Measurements from ENCODE around the gene TIMM17B.

Gene TIMM17B

DNA sequence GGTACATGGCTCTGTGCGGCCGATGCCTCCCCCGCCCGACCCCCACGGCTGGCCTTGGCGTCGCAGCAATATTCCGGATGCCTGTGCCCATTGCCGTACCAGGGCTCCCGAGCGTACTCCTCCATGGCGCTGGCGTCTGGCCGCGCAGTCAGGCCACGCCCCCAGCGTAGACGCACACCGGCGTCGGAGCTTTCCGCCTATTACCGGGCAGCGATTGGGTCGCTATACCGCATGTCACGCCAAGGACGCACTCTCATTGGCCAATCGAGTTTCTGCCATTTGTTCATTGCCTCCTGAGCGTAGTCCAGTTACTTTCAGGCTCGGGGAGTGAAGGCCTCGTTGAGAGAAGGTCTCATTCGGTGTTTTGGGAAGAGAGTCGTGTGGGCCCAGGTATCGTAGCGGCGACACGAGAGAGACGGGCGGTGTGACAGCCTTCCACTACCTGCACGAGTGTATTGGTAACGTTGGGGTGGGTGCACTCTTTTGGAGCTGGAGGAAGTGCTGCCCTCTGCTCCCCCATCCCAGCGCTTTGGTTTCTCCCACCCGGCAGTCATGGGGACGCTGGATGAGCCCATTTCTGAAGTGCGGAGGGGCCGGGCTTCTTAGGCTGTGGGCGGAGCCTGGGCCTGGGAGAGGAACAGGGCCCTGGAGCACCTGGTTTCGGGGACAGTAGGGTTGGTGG, at the start of gene TIMM17B, which contains the start of gene PQBP1:
Gene TIMM17B, minus strand, starts transcription at position 144 of the 682 bp plus-strand sequence. Its CDS starts 19 bp downstream, at position 125.
Gene PQBP1, plus strand, starts transcription at position 306 of the 682 bp plus-strand sequence. CDS start 580 bp downstream, outside the sequence.
- peak; percentile 93 for DNase-seq

DNA sequence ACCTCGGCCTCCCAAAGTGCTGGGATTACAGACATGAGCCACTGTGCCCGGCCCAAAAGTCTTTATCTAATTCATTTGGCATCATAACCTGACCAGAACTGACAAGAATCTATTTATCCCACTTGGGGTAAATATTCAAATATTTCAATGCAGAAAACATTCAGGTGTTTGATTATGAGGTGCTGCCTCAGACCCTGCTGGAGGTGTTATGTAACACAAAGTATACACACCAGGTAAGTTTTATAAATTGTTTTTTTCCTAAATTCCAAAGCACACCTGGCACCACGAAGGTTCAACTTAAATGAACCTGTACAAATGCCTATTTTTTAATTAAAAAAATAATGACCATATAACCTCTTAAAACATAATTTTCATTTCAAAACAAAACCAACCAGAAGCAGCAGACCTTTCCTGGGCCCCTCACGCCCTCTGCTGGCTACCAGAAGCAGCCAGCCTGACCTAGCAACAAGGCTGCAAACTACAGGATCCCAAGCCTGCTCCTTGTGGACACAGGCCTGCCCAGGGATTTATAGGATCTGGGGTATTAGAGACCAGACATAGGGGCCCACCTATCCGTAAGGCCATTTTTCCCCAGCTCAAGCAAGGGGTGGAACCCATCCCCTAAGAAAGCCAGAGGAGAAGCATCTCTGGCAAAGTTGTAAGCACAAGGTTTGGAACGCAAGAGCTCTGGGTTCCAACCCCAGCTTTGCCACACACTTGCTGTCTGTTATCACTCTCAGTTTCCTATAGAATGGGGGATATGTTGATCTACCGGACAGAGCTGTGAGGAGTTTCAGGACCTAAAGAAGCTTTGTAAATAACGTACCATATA, 48.2 kb upstream of the TIMM17B start:
- DNase-seq = peak; percentile 58

DNA sequence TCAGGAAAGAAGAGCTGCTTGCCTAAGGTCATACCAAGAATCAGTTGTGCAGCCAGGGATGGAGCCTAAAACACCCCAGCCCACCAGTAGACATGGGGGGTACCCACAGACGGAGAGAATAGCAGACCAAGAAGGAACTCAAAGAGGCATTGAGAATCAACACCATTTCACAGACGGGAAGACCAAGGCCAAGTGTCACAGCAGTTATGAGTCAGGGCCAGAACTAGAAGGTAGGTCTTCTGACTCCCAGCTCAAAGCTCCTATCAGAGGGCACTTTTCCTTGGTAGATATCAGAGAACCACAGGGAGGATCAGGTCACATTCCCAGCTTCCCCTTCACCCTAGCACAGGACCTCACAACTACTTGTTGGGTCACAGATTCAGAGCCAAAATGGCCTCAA, 45.3 kb upstream of the TIMM17B start:
- no peak for DNase-seq

DNA sequence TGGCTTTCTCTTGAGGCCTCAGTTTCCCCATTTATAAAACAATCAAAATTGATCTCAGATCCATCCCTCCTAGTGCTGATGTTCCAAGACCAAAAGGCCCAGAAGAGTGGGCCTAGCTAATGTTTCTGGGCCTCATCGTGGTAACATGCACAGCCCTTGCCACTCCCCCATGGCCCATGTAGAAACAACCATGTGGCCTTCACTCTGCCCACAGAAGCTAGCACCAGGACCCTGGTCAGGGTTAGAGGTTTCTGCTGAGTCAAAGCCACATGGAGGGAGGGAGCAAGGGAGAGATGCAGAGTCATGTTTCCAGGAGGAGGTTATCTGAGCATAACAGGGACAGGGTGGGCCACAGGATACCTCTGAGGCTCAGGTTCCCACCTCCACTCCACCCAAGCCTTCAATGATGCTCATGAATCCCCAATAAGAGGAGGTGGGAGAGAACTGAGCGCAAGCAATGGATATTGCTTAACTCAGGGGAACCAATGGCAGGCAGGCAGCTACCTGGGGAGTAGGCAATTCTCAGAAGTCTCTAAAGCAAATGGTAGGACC, 42.9 kb upstream of the TIMM17B start:
- no peak for DNase-seq

DNA sequence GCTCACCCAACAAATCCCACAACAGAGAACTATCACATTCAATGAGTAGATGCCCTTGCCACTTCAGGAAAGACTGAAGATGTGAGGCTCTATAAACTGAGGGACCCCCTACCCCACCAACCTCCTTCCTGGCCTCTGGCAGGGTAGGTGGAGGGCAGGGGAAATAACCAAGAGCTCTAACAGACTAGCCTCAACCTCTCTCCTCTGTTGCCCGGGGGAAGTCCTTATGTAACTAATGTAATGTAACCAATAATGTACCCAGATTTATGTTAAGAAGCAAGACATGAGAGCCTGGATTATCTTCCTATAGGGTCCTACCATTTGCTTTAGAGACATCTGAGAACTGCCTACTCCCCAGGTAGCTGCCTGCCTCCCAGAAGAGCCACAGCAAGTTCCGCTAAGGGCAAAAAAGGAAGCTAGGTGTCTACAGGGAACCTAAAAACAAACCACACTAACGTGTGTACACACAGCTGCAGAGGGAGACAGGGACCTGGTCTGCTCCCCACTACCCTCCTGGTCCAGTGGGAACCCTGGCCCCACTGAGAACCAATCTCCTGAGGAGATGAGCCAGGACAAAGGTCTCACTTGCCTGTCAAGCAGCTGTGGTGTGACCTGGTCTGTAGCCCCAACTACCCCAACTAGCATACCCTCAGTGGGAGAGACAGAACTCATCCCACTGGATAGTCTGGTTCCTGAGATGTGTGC, 42.1 kb upstream of the TIMM17B start:
- DNase-seq = peak; percentile 59

DNA sequence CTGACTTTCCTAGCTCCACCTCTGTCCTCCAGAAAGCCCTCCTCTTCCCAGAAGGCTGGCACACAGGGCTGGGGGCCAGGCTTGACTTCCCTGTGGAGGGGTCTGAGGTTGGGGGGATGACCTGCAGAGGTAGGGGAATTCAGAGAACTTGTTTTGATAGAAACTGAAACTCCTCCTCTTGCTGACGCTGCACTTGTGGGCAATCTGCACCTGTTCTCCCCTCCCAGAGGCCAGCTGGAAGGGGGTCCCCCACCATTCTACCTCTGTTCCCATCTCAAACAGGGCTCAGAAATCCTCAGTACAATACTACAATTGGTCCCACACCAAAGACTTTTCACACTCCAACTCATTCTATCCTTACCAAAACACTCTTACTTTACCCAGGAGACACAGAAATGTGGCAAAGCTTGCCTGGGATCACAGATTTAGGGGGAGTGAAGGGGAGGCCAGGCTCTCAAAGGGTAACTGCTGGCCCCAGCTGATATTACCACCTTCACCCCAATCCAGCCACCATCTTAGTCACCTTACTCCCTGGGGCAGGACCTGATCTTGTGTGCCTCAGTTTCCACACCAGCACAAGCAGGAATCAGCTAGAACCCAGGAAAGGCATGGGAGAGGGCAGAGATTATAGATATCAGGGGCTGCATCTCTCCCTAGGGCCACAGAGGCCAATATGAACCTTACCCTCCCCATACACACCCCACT, 41.3 kb upstream of the TIMM17B start:
- DNase-seq = peak; percentile 90

DNA sequence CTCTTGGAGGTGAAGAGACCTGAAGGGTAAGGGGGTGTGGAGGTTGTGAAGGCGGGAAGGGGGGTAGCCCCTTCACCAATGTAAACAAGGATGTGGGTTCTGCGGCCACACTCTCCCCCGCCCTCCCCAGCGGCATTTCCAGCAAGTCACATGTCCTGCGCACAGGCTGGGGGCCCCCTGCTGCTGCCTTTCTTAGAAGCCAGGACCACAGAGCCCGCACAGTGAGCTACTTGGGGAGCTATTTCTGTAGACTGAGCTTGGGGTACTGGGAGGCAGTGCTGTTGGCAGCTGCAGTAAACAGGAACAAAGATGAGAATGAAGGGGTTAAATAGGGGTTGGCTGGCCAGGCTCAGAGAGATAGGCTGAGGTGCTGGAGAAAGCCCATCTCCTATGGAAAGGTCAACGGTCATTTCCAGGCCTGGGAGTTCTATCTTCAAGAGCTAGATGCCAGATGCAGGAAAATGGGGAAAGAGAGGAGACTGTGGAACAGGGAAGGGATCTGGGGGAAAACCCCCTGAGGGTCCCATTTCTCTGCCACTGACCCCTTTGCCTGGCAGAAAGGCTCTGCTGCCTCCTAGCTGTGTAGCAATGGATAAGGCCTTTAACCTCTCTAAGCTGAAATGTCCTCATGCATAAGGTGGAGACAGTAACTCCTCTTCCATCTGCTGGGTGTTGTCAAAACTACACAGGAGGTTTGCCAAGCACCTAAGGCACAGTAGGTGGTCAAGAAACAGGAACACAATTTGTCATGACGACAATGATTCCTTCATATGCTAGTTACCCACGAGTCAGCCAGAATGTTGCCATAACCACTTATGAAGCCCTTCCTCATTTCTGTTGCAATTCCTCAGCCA, 39.7 kb upstream of the TIMM17B start:
- peak; percentile 95 for DNase-seq

DNA sequence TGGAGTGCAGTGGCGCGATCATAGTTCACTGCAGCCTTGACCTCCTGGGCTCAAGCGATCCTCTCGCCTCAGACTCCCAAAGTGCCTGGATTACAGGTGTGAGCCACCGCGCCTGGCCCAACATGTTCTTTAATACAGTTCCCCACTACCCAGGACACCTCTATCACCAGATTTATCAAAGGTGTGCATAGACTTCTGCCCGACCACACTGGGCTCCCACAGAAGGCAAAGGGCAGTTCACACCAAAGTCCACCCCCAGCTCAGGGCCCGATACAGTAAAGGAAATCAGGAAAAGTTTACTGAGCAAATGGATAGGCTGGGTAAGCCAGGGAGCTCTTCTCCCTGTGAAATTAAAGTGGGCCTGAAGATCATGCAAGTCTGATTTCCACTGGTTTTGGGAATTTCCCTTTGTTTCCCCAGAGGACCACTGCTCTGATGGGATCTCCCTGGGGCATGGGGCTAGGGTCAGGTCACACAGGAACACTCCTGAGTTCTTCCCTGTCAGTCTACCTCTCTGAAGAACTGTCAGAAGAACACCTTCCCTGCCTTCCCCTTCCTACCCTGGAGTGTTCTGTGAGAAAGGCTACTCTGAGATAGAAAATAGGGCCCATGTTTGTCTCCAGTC, 39.0 kb upstream of the TIMM17B start:
- DNase-seq = no peak

DNA sequence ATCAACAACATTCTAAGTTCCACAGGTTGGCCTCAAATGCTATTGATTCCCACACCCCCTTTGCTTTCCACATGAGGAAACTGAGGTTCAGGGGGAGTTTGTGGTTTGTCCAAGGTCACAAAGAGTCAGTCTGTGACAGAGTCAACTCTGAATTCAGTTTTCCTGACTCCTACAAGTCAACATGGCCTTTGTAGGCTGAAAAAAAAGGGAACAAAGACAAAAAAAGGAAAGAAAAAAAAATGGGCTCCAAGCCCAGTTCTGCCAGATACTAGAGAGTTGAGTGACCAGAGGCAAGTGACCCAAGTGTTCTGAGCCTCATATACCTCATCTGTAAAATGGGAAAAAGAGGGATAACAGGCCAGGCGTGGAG, 37.7 kb upstream of the TIMM17B start:
- DNase-seq = no peak

DNA sequence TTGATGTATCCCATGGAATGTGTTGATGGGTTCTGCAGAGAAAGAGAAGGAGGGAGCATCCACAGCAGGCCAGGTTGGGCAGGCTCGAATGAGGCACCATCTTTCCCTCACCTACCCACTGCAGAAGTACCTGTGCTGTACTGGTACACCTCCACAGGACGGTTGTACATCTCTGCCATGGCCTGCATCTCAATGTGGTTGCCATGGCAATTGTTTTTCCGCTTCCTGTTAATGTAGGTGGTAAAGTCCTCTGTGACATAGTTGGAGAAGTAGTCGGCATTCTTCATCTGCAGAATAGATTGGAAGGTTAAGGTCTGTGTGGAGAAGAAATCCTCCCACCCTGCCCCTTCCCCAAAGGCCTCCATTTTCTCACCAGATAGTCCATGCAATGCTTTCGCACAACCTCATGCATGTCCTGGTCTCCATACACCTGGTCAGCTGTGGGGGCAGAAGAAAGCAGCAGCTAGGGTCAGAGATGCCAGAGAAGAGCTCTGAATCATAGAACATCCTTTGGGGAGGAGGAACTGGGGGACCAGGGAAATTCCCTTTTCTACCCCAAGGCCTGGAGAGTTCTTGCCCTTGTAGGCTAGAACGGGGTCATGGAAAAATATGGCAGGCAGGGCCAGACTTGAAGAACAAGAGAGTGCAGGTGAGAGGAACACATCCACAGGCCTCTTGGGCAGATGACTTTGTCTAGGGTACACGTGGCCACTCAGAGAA, 37.2 kb upstream of the TIMM17B start:
- peak; percentile 66 for DNase-seq

DNA sequence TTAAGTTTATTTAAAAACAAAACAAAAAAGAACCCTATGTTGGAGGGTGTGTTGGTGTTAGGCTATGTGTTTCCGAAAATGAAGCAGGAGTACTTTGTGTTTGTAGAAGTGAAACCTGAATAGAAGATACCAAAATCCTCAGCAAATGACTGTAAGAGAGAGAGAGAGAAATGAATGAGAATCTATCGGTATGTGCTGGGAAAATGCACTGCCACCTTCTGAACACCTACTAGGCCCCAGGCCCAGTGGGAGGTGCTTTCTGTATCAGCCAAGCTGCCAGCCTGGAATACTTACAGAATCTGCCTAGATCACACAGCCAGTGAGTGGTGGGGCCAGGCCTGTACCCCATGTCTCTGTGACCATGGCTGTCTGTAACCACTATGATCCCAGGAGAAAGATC, 36.2 kb upstream of the TIMM17B start:
- no peak for DNase-seq

DNA sequence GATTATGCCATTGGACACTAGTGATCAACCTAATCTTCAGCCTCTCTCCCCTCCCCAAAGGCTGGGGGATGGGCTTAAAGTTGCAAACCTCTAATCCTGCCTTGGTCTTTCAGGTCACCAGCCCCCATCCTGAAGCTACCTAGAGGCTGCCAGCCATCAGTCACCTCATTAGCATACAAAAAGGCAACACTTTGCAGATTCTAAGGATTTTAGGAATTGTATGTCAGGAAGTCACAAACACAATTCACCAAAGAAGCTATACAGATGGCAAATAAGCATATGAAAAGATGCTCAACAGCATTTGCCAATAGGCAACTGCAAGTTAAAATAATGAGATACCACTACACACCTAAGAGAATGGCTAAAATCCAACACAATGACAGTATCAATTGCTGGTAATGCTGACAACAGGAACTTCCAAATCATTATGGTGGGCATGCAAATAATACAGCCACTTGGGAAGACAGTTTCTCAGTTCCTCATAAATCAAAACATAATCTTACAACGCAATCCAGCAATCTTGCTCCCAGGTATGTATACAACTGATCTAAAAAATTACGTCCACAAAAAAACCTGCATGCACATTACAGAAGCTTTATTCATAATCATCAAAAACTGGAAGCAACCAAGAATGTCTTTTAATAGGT, 30.3 kb upstream of the TIMM17B start:
- DNase-seq = no peak

DNA sequence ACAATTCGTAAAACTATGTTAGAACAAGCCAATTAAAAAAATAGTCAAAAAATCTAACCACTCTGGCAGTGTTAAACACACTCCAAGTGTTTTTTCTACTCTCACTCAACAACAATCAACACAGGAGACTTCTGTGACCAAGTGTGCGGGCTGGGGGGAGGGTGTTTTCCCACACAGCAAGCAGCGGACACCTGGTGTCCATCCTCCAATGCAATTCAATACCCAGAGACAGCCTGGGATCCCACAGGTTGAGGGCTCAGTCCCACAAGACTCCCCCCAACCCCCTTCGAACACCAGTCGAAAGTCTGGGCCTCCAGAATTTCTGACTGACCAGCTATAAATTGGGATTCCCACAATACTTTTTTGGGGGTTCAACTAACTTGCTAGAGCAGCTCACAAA, 29.6 kb upstream of the TIMM17B start:
- DNase-seq = no peak

DNA sequence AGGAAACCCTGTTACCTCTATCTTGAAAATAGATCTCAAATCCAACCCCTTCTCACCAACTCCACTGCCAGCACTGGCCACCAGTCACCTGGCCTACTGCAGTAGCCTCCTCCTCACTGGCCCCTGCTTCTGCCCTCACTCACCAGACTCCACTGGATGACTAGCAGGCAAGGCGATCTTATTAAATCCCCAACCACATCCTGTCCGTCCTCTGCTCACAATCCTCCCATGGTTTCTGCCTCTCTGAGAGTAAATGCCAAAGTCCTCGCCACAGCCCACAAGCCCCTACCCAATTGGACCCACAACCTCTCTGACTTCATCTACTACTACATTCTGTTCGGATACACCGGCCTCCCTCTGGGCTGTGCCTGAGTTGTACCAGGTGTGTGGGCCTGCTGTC, 26.7 kb upstream of the TIMM17B start:
- no peak for DNase-seq

DNA sequence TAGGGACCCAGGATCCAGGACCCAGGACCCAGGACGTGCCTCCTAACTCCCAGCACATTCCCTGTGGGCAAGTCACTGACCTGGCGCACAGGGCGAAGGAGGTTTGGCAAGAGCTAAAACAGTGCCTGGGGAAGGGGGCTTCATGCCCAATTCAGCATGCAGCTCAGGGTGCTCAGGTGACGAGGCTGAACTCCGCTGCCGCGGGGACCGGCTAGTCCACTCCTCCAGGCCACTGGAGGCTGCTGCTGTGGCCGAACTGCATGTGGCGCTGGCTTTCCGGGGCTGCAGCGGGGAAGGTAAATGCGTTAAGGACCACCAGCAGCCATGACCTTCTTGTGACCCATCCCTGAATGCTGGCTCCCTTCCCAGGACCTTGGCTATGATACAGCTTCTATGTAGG, 26.2 kb upstream of the TIMM17B start:
- DNase-seq = no peak

DNA sequence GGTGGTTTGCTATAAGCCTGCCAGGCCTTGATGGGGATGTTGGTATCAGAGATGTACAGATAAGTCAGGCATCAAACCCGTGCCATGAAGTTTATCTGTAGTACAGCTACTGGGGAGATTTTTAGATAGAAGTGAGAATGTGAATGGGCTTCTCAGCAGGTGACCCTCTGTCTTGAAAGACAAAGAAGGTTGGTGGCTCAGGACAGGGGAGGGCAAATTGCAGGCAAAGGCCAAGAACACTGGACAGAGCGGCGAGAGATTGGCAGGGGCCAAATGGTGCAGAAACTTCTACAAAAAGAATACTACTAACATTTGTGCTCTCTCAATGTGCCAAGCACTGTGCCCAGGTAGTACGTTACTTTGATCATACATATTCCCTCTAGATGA, 23.1 kb upstream of the TIMM17B start:
- no peak for DNase-seq

DNA sequence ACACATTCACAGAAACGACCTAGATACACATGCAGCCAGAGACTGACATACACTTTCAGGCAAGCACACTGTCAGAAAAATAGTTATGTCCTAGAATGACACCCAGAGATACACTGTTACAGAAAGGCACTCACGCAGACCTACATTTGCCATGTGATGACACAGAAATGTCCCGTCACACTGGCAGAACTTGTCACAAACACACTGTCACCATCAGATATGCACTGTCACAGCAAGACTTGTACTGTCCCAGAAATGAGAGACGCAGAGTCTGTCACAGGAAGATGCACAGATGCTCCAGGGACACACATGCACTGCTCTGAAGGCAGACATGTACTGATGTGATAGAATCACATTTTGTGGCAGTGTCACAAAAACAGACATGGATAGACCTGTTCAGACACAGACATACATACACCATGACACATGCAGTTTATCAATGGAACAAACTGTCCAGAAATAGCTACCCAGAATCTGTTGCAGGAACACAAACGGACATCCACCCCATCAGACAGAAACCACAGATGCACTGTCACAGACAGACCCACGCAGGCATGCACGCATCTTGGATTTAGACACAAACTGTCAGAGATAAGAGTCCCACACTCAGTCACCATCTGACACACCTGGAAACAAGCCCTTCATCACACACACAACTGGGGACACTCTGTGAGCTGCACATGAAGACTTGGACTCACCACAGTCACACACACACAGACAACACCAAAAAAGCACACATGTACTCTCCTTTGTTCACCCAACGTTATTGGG, 22.6 kb upstream of the TIMM17B start:
- DNase-seq = peak; percentile 37

DNA sequence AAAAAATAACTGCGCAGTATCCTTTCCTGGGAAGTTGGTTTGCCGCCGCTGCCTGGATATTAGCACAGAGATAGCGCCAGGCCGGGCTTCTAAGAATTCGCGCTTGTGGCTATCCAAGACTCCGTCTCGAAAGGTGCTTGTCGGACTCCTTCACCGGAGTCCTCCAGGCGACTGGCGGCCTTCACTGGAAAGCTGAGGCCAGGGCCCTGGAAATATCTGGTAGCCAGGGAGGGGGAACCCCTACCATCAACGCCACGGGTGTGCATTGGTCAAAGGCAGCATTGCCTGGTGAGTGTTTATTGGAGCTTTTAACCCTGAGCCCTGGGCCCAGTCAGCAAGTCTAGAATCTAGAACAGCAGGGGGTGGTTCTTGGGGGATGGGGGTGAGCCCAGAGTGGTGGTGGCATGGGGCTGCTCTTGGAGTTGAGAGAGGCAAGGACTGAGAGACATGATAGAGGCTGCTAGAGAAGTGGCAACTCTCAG, 21.8 kb upstream of the TIMM17B start:
- DNase-seq = peak; percentile 58
